WTC11 (cell line): ENCODE measurements around the gene SEMA4C. TPM values are rescaled to one million over a fixed set of nuclear protein-coding genes. Genes with fewer than 3 reads are reported as not detected.
A peak's percentile ranks its signal among the peaks of the same experiment; 100 is the strongest.

Experiments
- ATAC-seq: fragments of 200-7000 bp; cut with Tn5 transposase; 2 replicates; pipeline ENCODE4 v1.10.0; 2021; ENCODE audit warnings: mild to moderate bottlenecking, moderate library complexity
- CTCF ChIA-PET: fragments of 300-600 bp; sonication (Branson Sonifier 250); formaldehyde crosslinking; loops from one replicate; lab custom pipeline; 2021; ENCODE audit warnings: antibody characterized with exemption; lab: Charles Lee
- POLR2A ChIA-PET: fragments of 350-600 bp; sonication (Branson Sonifier 250); formaldehyde crosslinking; loops from one replicate; lab custom pipeline; 2021; ENCODE audit warnings: antibody characterized with exemption; lab: Charles Lee
- DNase-seq: peaks from one replicate; pipeline ENCODE4 v3.0.0; 2021; ENCODE audit warnings: low spot score
- H3K27ac Mint-ChIP-seq: 2 replicates; pipeline ENCODE4 v1.8.0; 2021; ENCODE audit warnings: mixed read lengths
- H3K27me3 Mint-ChIP-seq: 2 replicates; pipeline ENCODE4 v1.8.0; 2021; ENCODE audit warnings: low read depth, mild to moderate bottlenecking, moderate library complexity, mixed read lengths
- H3K36me3 Mint-ChIP-seq: 2 replicates; pipeline ENCODE4 v1.8.0; 2021; ENCODE audit warnings: mixed read lengths
- H3K4me1 Mint-ChIP-seq: 2 replicates; pipeline ENCODE4 v1.8.0; 2022; ENCODE audit warnings: mixed read lengths
- H3K4me3 Mint-ChIP-seq: 2 replicates; pipeline ENCODE4 v1.8.0; 2021; ENCODE audit warnings: mild to moderate bottlenecking, moderate library complexity, mixed read lengths
- H3K9me3 Mint-ChIP-seq: 2 replicates; pipeline ENCODE4 v1.8.0; 2021; ENCODE audit warnings: mixed read lengths
- CTCF ChIP-seq: fragments of 200-600 bp; IDR thresholded peaks from 2 replicates; pipeline ENCODE4 v1.8.0; 2022; ENCODE audit warnings: antibody characterized with exemption
- E2F4 ChIP-seq: sonication (generic); formaldehyde crosslinking; IDR thresholded peaks from 2 replicates; pipeline ENCODE4 v1.8.1; 2022; ENCODE audit warnings: low read depth, mild to moderate bottlenecking, moderate library complexity, missing genetic modification reagents, borderline replicate concordance
- ELF4 ChIP-seq: sonication (generic); formaldehyde crosslinking; IDR thresholded peaks from 2 replicates; pipeline ENCODE4 v1.8.1; 2022; ENCODE audit warnings: low read depth, mild to moderate bottlenecking, moderate library complexity, missing genetic modification reagents
- EMX1 ChIP-seq: fragments of 250-450 bp; sonication (Bioruptor Pico); IDR thresholded peaks from 2 replicates; pipeline ENCODE4 v1.8.0; 2021; ENCODE audit warnings: mild to moderate bottlenecking
- FOXJ3 ChIP-seq: sonication (generic); formaldehyde crosslinking; IDR thresholded peaks from 2 replicates; pipeline ENCODE4 v1.9.0; 2021; ENCODE audit warnings: missing genetic modification reagents, mild to moderate bottlenecking, borderline replicate concordance
- FOXK1 ChIP-seq: sonication (generic); formaldehyde crosslinking; IDR thresholded peaks from 2 replicates; pipeline ENCODE4 v1.8.0; 2022; ENCODE audit warnings: mild to moderate bottlenecking, moderate library complexity, missing genetic modification reagents
- FOXP1 ChIP-seq: sonication (generic); formaldehyde crosslinking; IDR thresholded peaks from 2 replicates; pipeline ENCODE4 v1.8.0; 2022; ENCODE audit warnings: missing genetic modification reagents, mild to moderate bottlenecking, moderate library complexity, borderline replicate concordance
- GRHL2 ChIP-seq: fragments of 250-450 bp; sonication (Bioruptor Pico); IDR thresholded peaks from 2 replicates; pipeline ENCODE4 v1.8.0; 2022; ENCODE audit warnings: mild to moderate bottlenecking, moderate library complexity; ENCODE audit not compliant: insufficient replicate concordance, severe bottlenecking
- RORB ChIP-seq: fragments of 250-450 bp; sonication (Bioruptor Pico); IDR thresholded peaks from 2 replicates; pipeline ENCODE4 v1.9.0; 2021; ENCODE audit warnings: mild to moderate bottlenecking
- TEAD1 ChIP-seq: sonication (generic); formaldehyde crosslinking; IDR thresholded peaks from 2 replicates; pipeline ENCODE4 v1.8.0; 2022; ENCODE audit warnings: mild to moderate bottlenecking, missing genetic modification reagents
- ZBTB21 ChIP-seq: sonication (generic); formaldehyde crosslinking; IDR thresholded peaks from 2 replicates; pipeline ENCODE4 v1.8.1; 2023; ENCODE audit warnings: mild to moderate bottlenecking, missing genetic modification reagents, borderline replicate concordance
- ZNF138 ChIP-seq: sonication (generic); formaldehyde crosslinking; conservative IDR thresholded peaks from 2 replicates; pipeline ENCODE4 v1.8.1; 2022; ENCODE audit warnings: mild to moderate bottlenecking, moderate library complexity, missing genetic modification reagents
- ZNF281 ChIP-seq: sonication (generic); formaldehyde crosslinking; IDR thresholded peaks from 2 replicates; pipeline ENCODE4 v1.8.0; 2023; ENCODE audit warnings: mild to moderate bottlenecking, missing genetic modification reagents
- ZNF416 ChIP-seq: fragments of 250-450 bp; sonication (Bioruptor Pico); IDR thresholded peaks from 2 replicates; pipeline ENCODE4 v1.9.0; 2021; ENCODE audit warnings: mild to moderate bottlenecking, inconsistent platforms
- total RNA-seq: library from RNA; stranded (reverse); gene quantifications from 3 replicates; pipeline ENCODE4 v1.2.3, GENCODE V29; 2021
- TF ChIP-seq, protein P1 (sequence below): sonication (generic); formaldehyde crosslinking; IDR thresholded peaks from 2 replicates; pipeline ENCODE4 v1.8.0; 2022; ENCODE audit warnings: missing genetic modification reagents
- TF ChIP-seq, protein P2 (sequence below): fragments of 250-450 bp; sonication (Bioruptor Pico); IDR thresholded peaks from 2 replicates; pipeline ENCODE4 v1.9.0; 2021; ENCODE audit warnings: mild to moderate bottlenecking
- TF ChIP-seq, protein P3 (sequence below): fragments of 250-450 bp; sonication (Bioruptor Pico); IDR thresholded peaks from 2 replicates; pipeline ENCODE4 v1.8.0; 2021; ENCODE audit warnings: mild to moderate bottlenecking
- TF ChIP-seq, protein P4 (sequence below): sonication (generic); formaldehyde crosslinking; IDR thresholded peaks from 2 replicates; pipeline ENCODE4 v1.8.0; 2022; ENCODE audit warnings: mild to moderate bottlenecking, missing genetic modification reagents

The SEMA4C gene
- total RNA-seq, 1 experiment from 2014 or later, result 81.6 TPM

GRCh38 chr2:96868555-96869280 lies 1.2 kb downstream of the SEMA4C start:
- no peaks in the 10 kb centered on the region for H3K9me3 Mint-ChIP-seq
- H3K4me1 Mint-ChIP-seq, result peaks cover 37% of the 10 kb centered on the region
- H3K36me3 Mint-ChIP-seq, result peaks cover 14% of the 10 kb centered on the region
- no peak overlapping the region for H3K27ac Mint-ChIP-seq
- CTCF ChIA-PET, result interaction anchor here (0.5 to 3.6 kb wide), 32 partner anchors 9 to 315 kb away, joined by 3 to 63 read pairs (median 4); partner anchors contain the start of genes ANKRD39, CNNM3 and FAHD2B
- peak; percentile 74 for DNase-seq
- 0 out of 2 replicates have a peak, but pooled peaks cover 4% of the 10 kb centered on the region for H3K27me3 Mint-ChIP-seq
- H3K4me3 Mint-ChIP-seq, result peak overlapping the region; percentile 82
- POLR2A ChIA-PET, result interaction anchor here (0.6 to 2.0 kb wide), 8 partner anchors 8 to 53 kb away, joined by 3 to 20 read pairs (median 4); partner anchors contain the start of genes ANKRD39 and CNNM3
- ATAC-seq, result peak; percentile 61
- no peak for TF ChIP-seq FOXJ3 (CRISPR knock-in tag)
- TF ChIP-seq ELF4, result 0 out of 2 replicates have a peak, but pooled peaks have one; percentile 69
- TF ChIP-seq CTCF, result peak; percentile 45; the same call in 1 of the 2 replicates
- TF ChIP-seq ZBTB21 (CRISPR knock-in tag), result no peak
- peak; percentile 42; the same call in 1 of the 2 replicates for TF ChIP-seq ZNF281 (CRISPR knock-in tag)
- TF ChIP-seq E2F4 (CRISPR knock-in tag), result peak; percentile 4; the same call in 1 of the 2 replicates
- TF ChIP-seq FOXP1 (CRISPR knock-in tag), result peak; percentile 37; the same call in 1 of the 2 replicates
- TF ChIP-seq TEAD1, result peak; percentile 37; the same call in 1 of the 2 replicates
- TF ChIP-seq, protein P1, sequence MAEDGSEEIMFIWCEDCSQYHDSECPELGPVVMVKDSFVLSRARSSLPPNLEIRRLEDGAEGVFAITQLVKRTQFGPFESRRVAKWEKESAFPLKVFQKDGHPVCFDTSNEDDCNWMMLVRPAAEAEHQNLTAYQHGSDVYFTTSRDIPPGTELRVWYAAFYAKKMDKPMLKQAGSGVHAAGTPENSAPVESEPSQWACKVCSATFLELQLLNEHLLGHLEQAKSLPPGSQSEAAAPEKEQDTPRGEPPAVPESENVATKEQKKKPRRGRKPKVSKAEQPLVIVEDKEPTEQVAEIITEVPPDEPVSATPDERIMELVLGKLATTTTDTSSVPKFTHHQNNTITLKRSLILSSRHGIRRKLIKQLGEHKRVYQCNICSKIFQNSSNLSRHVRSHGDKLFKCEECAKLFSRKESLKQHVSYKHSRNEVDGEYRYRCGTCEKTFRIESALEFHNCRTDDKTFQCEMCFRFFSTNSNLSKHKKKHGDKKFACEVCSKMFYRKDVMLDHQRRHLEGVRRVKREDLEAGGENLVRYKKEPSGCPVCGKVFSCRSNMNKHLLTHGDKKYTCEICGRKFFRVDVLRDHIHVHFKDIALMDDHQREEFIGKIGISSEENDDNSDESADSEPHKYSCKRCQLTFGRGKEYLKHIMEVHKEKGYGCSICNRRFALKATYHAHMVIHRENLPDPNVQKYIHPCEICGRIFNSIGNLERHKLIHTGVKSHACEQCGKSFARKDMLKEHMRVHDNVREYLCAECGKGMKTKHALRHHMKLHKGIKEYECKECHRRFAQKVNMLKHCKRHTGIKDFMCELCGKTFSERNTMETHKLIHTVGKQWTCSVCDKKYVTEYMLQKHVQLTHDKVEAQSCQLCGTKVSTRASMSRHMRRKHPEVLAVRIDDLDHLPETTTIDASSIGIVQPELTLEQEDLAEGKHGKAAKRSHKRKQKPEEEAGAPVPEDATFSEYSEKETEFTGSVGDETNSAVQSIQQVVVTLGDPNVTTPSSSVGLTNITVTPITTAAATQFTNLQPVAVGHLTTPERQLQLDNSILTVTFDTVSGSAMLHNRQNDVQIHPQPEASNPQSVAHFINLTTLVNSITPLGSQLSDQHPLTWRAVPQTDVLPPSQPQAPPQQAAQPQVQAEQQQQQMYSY, result no peak
- TF ChIP-seq RORB (CRISPR knock-in tag), result no peak
- TF ChIP-seq, protein P2, sequence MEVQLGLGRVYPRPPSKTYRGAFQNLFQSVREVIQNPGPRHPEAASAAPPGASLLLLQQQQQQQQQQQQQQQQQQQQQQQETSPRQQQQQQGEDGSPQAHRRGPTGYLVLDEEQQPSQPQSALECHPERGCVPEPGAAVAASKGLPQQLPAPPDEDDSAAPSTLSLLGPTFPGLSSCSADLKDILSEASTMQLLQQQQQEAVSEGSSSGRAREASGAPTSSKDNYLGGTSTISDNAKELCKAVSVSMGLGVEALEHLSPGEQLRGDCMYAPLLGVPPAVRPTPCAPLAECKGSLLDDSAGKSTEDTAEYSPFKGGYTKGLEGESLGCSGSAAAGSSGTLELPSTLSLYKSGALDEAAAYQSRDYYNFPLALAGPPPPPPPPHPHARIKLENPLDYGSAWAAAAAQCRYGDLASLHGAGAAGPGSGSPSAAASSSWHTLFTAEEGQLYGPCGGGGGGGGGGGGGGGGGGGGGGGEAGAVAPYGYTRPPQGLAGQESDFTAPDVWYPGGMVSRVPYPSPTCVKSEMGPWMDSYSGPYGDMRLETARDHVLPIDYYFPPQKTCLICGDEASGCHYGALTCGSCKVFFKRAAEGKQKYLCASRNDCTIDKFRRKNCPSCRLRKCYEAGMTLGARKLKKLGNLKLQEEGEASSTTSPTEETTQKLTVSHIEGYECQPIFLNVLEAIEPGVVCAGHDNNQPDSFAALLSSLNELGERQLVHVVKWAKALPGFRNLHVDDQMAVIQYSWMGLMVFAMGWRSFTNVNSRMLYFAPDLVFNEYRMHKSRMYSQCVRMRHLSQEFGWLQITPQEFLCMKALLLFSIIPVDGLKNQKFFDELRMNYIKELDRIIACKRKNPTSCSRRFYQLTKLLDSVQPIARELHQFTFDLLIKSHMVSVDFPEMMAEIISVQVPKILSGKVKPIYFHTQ (CRISPR knock-in tag), result no peak
- TF ChIP-seq, protein P3, sequence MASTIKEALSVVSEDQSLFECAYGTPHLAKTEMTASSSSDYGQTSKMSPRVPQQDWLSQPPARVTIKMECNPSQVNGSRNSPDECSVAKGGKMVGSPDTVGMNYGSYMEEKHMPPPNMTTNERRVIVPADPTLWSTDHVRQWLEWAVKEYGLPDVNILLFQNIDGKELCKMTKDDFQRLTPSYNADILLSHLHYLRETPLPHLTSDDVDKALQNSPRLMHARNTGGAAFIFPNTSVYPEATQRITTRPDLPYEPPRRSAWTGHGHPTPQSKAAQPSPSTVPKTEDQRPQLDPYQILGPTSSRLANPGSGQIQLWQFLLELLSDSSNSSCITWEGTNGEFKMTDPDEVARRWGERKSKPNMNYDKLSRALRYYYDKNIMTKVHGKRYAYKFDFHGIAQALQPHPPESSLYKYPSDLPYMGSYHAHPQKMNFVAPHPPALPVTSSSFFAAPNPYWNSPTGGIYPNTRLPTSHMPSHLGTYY (CRISPR knock-in tag), result no peak
- TF ChIP-seq ZNF138 (CRISPR knock-in tag), result no peak
- no peak for TF ChIP-seq GRHL2 (CRISPR knock-in tag)
- TF ChIP-seq FOXK1 (CRISPR knock-in tag), result peak; percentile 46; the same call in 1 of the 2 replicates
- no peak for TF ChIP-seq ZNF416 (CRISPR knock-in tag)
- TF ChIP-seq, protein P4, sequence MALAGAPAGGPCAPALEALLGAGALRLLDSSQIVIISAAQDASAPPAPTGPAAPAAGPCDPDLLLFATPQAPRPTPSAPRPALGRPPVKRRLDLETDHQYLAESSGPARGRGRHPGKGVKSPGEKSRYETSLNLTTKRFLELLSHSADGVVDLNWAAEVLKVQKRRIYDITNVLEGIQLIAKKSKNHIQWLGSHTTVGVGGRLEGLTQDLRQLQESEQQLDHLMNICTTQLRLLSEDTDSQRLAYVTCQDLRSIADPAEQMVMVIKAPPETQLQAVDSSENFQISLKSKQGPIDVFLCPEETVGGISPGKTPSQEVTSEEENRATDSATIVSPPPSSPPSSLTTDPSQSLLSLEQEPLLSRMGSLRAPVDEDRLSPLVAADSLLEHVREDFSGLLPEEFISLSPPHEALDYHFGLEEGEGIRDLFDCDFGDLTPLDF (CRISPR knock-in tag), result no peak
- TF ChIP-seq EMX1 (CRISPR knock-in tag), result no peak
